ENCODE data around the gene MED19. TPM values are rescaled to one million over a fixed set of nuclear protein-coding genes. Genes with fewer than 3 reads are reported as not detected.

MED19 gene
- total and polyA plus RNA-seq, 2 donors from 2014 or later = 15.2 to 26.1 TPM

DNA sequence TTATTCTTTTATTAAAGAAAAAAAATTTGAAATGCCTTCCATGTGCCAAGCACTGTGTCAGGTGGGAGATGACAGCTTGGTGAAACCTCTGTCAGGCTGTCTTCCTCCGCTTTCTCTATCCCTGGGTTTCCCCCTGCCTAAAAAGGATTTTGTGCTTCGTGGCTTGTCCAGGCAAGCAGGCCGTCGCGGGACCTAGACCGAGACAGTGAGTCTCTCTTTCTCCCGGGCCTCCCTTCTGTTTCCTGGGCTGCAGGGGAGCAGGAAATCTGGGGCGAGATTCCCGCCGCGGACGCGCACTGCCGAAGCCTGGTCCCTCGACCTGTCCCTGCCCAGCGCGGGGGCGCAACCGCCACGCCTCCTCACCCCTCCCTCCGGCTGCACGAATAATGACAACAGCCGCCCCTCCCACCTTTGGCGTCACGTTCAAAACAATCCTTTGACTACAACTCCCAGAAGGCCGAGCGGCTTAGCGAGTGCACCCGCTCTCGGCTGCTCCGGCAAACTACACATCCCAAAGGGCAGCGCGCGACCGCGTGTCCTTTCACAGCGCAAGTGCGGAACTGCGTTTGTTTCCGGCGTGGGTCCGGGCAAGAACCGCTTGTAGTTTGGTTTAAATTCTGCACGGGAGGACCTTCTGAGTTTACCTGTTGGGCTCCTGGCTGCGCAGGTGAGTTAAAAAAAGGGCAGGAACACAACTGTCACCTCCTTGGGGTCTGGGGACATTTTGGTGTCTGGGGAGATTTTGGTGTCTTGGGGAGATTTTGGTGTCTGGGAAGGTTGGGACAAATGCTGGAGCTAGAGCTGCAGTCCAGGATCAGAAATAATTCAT is 54.6 kb downstream of the MED19 start, which contains the start of gene CLP1:
TSS of gene CLP1 (plus strand) at position 569 of the 829 bp plus-strand sequence. CDS start 1,715 bp downstream, outside the sequence.
- Histone ChIP-seq H3K27me3 (ENCODE audit: control insufficient read depth, insufficient read depth, low read length) (no peaks in the 10 kb centered on the region), H3K4me3 (ENCODE audit: low read length in 3 of 3) (peak within 1 kb of the TSS; percentile 79 to 97 (median 92)), H3K36me3 (ENCODE audit: control insufficient read depth in 2 of 3, insufficient read depth in 3 of 3, low read length in 3 of 3) (peaks cover 0 to 25% (median 21%) of the 10 kb centered on the region in 3 donors), H3K4me1 (ENCODE audit: control insufficient read depth in 2 of 3, insufficient read depth in 2 of 3, low read depth in 1 of 3, low read length in 3 of 3) (peaks cover 0 to 7% (median 0%) of the 10 kb centered on the region in 3 donors), H3K9me3 (ENCODE audit: control insufficient read depth in 2 of 3, insufficient read depth in 1 of 3, low read length in 3 of 3) (no peaks in the 10 kb centered on the region), H3K27ac (ENCODE audit: low read depth in 2 of 2, low read length in 2 of 2) (peak within 1 kb of the TSS; percentile 65 to 89), H3K9ac (ENCODE audit: low read length in 3 of 3) (peak within 1 kb of the TSS; percentile 64 to 90 (median 81))
- TF ChIP-seq, protein P1, sequence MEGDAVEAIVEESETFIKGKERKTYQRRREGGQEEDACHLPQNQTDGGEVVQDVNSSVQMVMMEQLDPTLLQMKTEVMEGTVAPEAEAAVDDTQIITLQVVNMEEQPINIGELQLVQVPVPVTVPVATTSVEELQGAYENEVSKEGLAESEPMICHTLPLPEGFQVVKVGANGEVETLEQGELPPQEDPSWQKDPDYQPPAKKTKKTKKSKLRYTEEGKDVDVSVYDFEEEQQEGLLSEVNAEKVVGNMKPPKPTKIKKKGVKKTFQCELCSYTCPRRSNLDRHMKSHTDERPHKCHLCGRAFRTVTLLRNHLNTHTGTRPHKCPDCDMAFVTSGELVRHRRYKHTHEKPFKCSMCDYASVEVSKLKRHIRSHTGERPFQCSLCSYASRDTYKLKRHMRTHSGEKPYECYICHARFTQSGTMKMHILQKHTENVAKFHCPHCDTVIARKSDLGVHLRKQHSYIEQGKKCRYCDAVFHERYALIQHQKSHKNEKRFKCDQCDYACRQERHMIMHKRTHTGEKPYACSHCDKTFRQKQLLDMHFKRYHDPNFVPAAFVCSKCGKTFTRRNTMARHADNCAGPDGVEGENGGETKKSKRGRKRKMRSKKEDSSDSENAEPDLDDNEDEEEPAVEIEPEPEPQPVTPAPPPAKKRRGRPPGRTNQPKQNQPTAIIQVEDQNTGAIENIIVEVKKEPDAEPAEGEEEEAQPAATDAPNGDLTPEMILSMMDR (IDR thresholded peaks at IDR 0.05; ENCODE audit: borderline replicate concordance, extremely low read depth, insufficient read depth) = no peak
- intact Hi-C loops (cut with DNase I) = no loop called here
- FAIRE-seq = peak; percentile 89
- DNase-seq = peak; percentile 99 to 100 (median 99)

DNA sequence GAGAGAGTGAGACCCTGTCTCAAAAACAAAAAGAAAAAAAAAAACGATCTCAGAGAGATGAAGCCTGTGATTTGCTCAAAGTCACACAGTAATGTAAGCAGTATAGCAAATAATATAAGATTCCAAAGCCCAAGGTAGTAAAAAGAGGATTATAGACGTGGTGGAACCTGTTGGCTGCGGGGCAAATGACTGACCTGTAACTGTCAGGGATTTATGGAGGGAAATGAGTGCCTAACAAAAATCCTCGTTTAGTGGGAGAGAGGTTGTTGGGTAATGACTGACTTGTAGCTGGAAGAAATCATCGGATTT is 55.2 kb downstream of the MED19 start:
- no peaks in the 10 kb centered on the region for H3K27me3 ChIP-seq (ENCODE audit: control insufficient read depth, insufficient read depth, low read length)
- intact Hi-C loops (cut with DNase I) = no loop called here
- peak overlapping the region; percentile 76 to 92 (median 79) for H3K4me3 ChIP-seq (ENCODE audit: low read length in 3 of 3)
- peaks cover 0 to 7% (median 0%) of the 10 kb centered on the region in 3 donors for H3K4me1 ChIP-seq (ENCODE audit: control insufficient read depth in 2 of 3, insufficient read depth in 2 of 3, low read depth in 1 of 3, low read length in 3 of 3)
- H3K9me3 ChIP-seq (ENCODE audit: control insufficient read depth in 2 of 3, insufficient read depth in 1 of 3, low read length in 3 of 3) = no peaks in the 10 kb centered on the region
- DNase-seq = no peak
- H3K27ac ChIP-seq (ENCODE audit: low read depth in 2 of 2, low read length in 2 of 2) = peak overlapping the region in 1 of 2 donors; percentile 89
- H3K9ac ChIP-seq (ENCODE audit: low read length in 3 of 3) = peak overlapping the region; percentile 49 to 81 (median 64)
- TF ChIP-seq, protein P1 (IDR thresholded peaks at IDR 0.05; ENCODE audit: borderline replicate concordance, extremely low read depth, insufficient read depth) = no peak
- peaks cover 0 to 21% (median 19%) of the 10 kb centered on the region in 3 donors for H3K36me3 ChIP-seq (ENCODE audit: control insufficient read depth in 2 of 3, insufficient read depth in 3 of 3, low read length in 3 of 3)
- no peak for FAIRE-seq

Other genes with a start within 250 kb of the MED19 start
- gene SLC43A1, start 196.5 kb downstream of the MED19 start, total RNA-seq = 4.1 TPM
- 16.6 TPM for gene SLC43A1, start 196.5 kb downstream of the MED19 start, polyA plus RNA-seq (ENCODE audit: insufficient read depth, low read depth, low replicate concordance)
- 38.6 TPM for gene TIMM10, start 181.5 kb downstream of the MED19 start, total RNA-seq
- 174 TPM for gene TIMM10, start 181.5 kb downstream of the MED19 start, polyA plus RNA-seq (ENCODE audit: insufficient read depth, low read depth, low replicate concordance)
- not detected for gene SMTNL1, start 174.6 kb downstream of the MED19 start, total RNA-seq
- gene SMTNL1, start 174.6 kb downstream of the MED19 start, polyA plus RNA-seq (ENCODE audit: insufficient read depth, low read depth, low replicate concordance) = not detected
- gene UBE2L6, start 144.5 kb downstream of the MED19 start, total RNA-seq = 71.4 TPM
- gene UBE2L6, start 144.5 kb downstream of the MED19 start, polyA plus RNA-seq (ENCODE audit: insufficient read depth, low read depth, low replicate concordance) = 73.9 TPM
- 785 TPM for gene SERPING1, start 114.5 kb downstream of the MED19 start, total RNA-seq
- 361 TPM for gene SERPING1, start 114.5 kb downstream of the MED19 start, polyA plus RNA-seq (ENCODE audit: insufficient read depth, low read depth, low replicate concordance)
- gene YPEL4, start 62.3 kb downstream of the MED19 start, total RNA-seq = 0.82 TPM
- 0.88 TPM for gene YPEL4, start 62.3 kb downstream of the MED19 start, polyA plus RNA-seq (ENCODE audit: insufficient read depth, low read depth, low replicate concordance)
- gene CLP1, start 54.5 kb downstream of the MED19 start, total RNA-seq = 12.2 TPM
- gene CLP1, start 54.5 kb downstream of the MED19 start, polyA plus RNA-seq (ENCODE audit: insufficient read depth, low read depth, low replicate concordance) = 8.5 TPM
- 90.2 TPM for gene ZDHHC5, start 44.1 kb downstream of the MED19 start, total RNA-seq
- gene ZDHHC5, start 44.1 kb downstream of the MED19 start, polyA plus RNA-seq (ENCODE audit: insufficient read depth, low read depth, low replicate concordance) = 28.3 TPM
- gene TMX2, start 378 bp upstream of the MED19 start, total RNA-seq = 86.1 TPM
- gene TMX2, start 378 bp upstream of the MED19 start, polyA plus RNA-seq (ENCODE audit: insufficient read depth, low read depth, low replicate concordance) = 133 TPM
- gene SELENOH, start 29.3 kb upstream of the MED19 start, total RNA-seq = 115 TPM
- gene SELENOH, start 29.3 kb upstream of the MED19 start, polyA plus RNA-seq (ENCODE audit: insufficient read depth, low read depth, low replicate concordance) = 159 TPM
- gene BTBD18, start 39.6 kb upstream of the MED19 start, total RNA-seq = not detected
- gene BTBD18, start 39.6 kb upstream of the MED19 start, polyA plus RNA-seq (ENCODE audit: insufficient read depth, low read depth, low replicate concordance) = not detected
- gene CTNND1, start 49.6 kb upstream of the MED19 start, total RNA-seq = 272 TPM
- 52.7 TPM for gene CTNND1, start 49.6 kb upstream of the MED19 start, polyA plus RNA-seq (ENCODE audit: insufficient read depth, low read depth, low replicate concordance)

Data from kidney (tissue), 14 donors.